HCT116 (cell line): Measurements from ENCODE around the gene ACBD4. TPM values are rescaled to one million over a fixed set of nuclear protein-coding genes. Genes with fewer than 3 reads are reported as not detected.

ENCODE experiments used
- ATAC-seq: fragments of 200-7000 bp; cut with Tn5 transposase; 2 replicates; pipeline ENCODE4 v1.9.1; 2020; ENCODE audit warnings: mild to moderate bottlenecking, moderate library complexity
- BruUV-seq: library from RNA; stranded (reverse); fragments of 400-500 nt; replicated peaks from 2 replicates; lab custom pipeline; 2021; lab: Mats Ljungman, UMichigan
- CTCF ChIA-PET: fragments of 300-600 bp; sonication (Branson Sonifier 250); formaldehyde crosslinking; loops from one replicate; lab custom pipeline; 2021; ENCODE audit warnings: antibody characterized with exemption; lab: Charles Lee
- POLR2A ChIA-PET: fragments of 300-600, 350-600 bp; sonication (Branson Sonifier 250); formaldehyde crosslinking; loops from one replicate; lab custom pipeline; 2021; ENCODE audit warnings: antibody characterized with exemption; lab: Charles Lee
- RAD21 ChIA-PET, 2 experiments: fragments of 300-600 bp; sonication (Branson Sonifier 250); formaldehyde crosslinking; loops; one replicate each; lab custom pipeline; 2023; ENCODE audit warnings: low total read pairs in 2 of 2; ENCODE audit not compliant: uncharacterized antibody in 2 of 2, unreplicated experiment in 2 of 2, low non-redundant PET in 1 of 2; lab: Charles Lee
- DNase-seq: peaks from one replicate; pipeline ENCODE4 v3.0.0-alpha.2; 2010; ENCODE audit warnings: low read depth, low spot score
- H2AFZ ChIP-seq: fragments of 200-600 bp; shearing (Covaris generic), sonication (generic); 2 replicates; pipeline ENCODE4 v1.6.1; 2017; ENCODE audit warnings: low read depth, mixed run types, mixed read lengths, antibody characterized with exemption, low read length; ENCODE audit not compliant: poor library complexity, severe bottlenecking
- H3K27ac ChIP-seq: 2 replicates; pipeline ENCODE4 v1.5.1; 2012; ENCODE audit warnings: low read depth, low read length
- H3K27me3 ChIP-seq: fragments of 200-600 bp; sonication (generic); 2 replicates; pipeline ENCODE4 v1.6.1; 2016; ENCODE audit warnings: mixed run types, low read length, mixed read lengths; ENCODE audit not compliant: insufficient read depth
- H3K36me3 ChIP-seq, 2 experiments: fragments of 200-500 bp in 1 of 2; fragments of 200-600 bp in 1 of 2; sonication (Bioruptor generic) in 1 of 2; sonication (generic) in 1 of 2; 2 replicates each; pipeline versions ENCODE4 v1.5.1 to v1.6.1; 2014 to 2016; ENCODE audit warnings: low read length in 2 of 2, inconsistent platforms in 1 of 2, mixed read lengths in 1 of 2, mixed run types in 1 of 2; ENCODE audit not compliant: insufficient read depth in 2 of 2, control insufficient read depth in 1 of 2
- H3K4me1 ChIP-seq, 2 experiments: fragments of 200-600 bp in 1 of 2; sonication (generic) in 1 of 2; 2 replicates each; pipeline versions ENCODE4 v1.5.1 to v1.6.1; 2012 to 2017; ENCODE audit warnings: low read length in 2 of 2, inconsistent platforms in 1 of 2, mild to moderate bottlenecking in 1 of 2, mixed read lengths in 1 of 2, mixed run types in 1 of 2, moderate library complexity in 1 of 2; ENCODE audit not compliant: insufficient read depth in 2 of 2, control insufficient read depth in 1 of 2
- H3K4me2 ChIP-seq: fragments of 200-600 bp; sonication (generic); 2 replicates; pipeline ENCODE4 v1.6.1; 2017; ENCODE audit warnings: mixed run types, low read length, mixed read lengths
- H3K4me3 ChIP-seq, 2 experiments: fragments of 200-600 bp in 1 of 2; sonication (generic) in 1 of 2; replicated peaks in 1 of 2; 2 replicates each; pipeline ENCODE4 v1.5.1; 2011 to 2016; ENCODE audit warnings: low read length in 2 of 2, control low read depth in 1 of 2, low read depth in 1 of 2, mild to moderate bottlenecking in 1 of 2, mixed read lengths in 1 of 2, mixed run types in 1 of 2
- H3K79me2 ChIP-seq: fragments of 200-600 bp; sonication (generic); 2 replicates; pipeline ENCODE4 v1.6.1; 2017; ENCODE audit warnings: mild to moderate bottlenecking, mixed run types, low read length, moderate library complexity, mixed read lengths; ENCODE audit not compliant: insufficient read depth
- H3K9ac ChIP-seq: fragments of 200-600 bp; sonication (generic); 2 replicates; pipeline ENCODE4 v1.6.1; 2016; ENCODE audit warnings: low read length, mixed read lengths
- H3K9me2 ChIP-seq: fragments of 200-600 bp; sonication (generic), shearing (Covaris generic); 2 replicates; pipeline ENCODE4 v1.6.1; 2017; ENCODE audit warnings: mixed run types, mild to moderate bottlenecking, moderate library complexity; ENCODE audit not compliant: insufficient read depth
- H3K9me3 ChIP-seq, 2 experiments: fragments of 200-500 bp in 1 of 2; fragments of 200-600 bp in 1 of 2; sonication (Bioruptor generic) in 1 of 2; sonication (generic) in 1 of 2; 2 replicates each; pipeline ENCODE4 v1.6.1; 2014 to 2017; ENCODE audit warnings: low read length in 2 of 2, mixed read lengths in 2 of 2, inconsistent platforms in 1 of 2, low read depth in 1 of 2, mild to moderate bottlenecking in 1 of 2, mixed run types in 1 of 2, moderate library complexity in 1 of 2; ENCODE audit not compliant: control insufficient read depth in 1 of 2, insufficient read depth in 1 of 2
- H4K20me1 ChIP-seq: fragments of 200-600 bp; sonication (generic), shearing (Covaris generic); 2 replicates; pipeline ENCODE4 v1.6.1; 2017; ENCODE audit warnings: mixed run types, mild to moderate bottlenecking, moderate library complexity; ENCODE audit not compliant: insufficient read depth
- ATF3 ChIP-seq: IDR thresholded peaks from 2 replicates; pipeline ENCODE4 v1.6.1; 2012
- CTCF ChIP-seq, 3 experiments: fragments of 200-600 bp in 1 of 3; sonication (generic) in 1 of 3; IDR thresholded peaks in 2 of 3; conservative IDR thresholded peaks in 1 of 3; 2 replicates each; pipeline ENCODE4 v1.5.1; 2012 to 2017; ENCODE audit warnings: low read depth in 2 of 3, low read length in 2 of 3, antibody characterized with exemption in 1 of 3, borderline replicate concordance in 1 of 3, control low read depth in 1 of 3, mild to moderate bottlenecking in 1 of 3, mixed read lengths in 1 of 3, mixed run types in 1 of 3, moderate library complexity in 1 of 3; ENCODE audit not compliant: insufficient read depth in 1 of 3
- EGR1 ChIP-seq: IDR thresholded peaks from 2 replicates; pipeline ENCODE4 v1.6.1; 2012; ENCODE audit warnings: low read depth
- ELF1 ChIP-seq: IDR thresholded peaks from 2 replicates; pipeline ENCODE4 v1.6.1; 2012; ENCODE audit warnings: low read depth, borderline replicate concordance
- EZH2phosphoT487 ChIP-seq: fragments of 200-600 bp; IDR thresholded peaks from 2 replicates; pipeline ENCODE4 v1.6.1; 2018; ENCODE audit warnings: antibody characterized with exemption, borderline replicate concordance
- JUND ChIP-seq: IDR thresholded peaks from 2 replicates; pipeline ENCODE4 v1.6.1; 2012
- MAX ChIP-seq: IDR thresholded peaks from 2 replicates; pipeline ENCODE4 v1.6.1; 2012
- POLR2AphosphoS5 ChIP-seq: IDR thresholded peaks from 2 replicates; pipeline ENCODE4 v1.6.1; 2011; ENCODE audit warnings: mild to moderate bottlenecking, low read depth, low read length, moderate library complexity
- SIN3A ChIP-seq: IDR thresholded peaks from 2 replicates; pipeline ENCODE4 v1.6.1; 2012; ENCODE audit warnings: low read depth
- SRF ChIP-seq: IDR thresholded peaks from 2 replicates; pipeline ENCODE4 v1.6.1; 2012; ENCODE audit warnings: low read depth
- TCF7L2 ChIP-seq: IDR thresholded peaks from 2 replicates; pipeline ENCODE4 v1.7.0; 2011; ENCODE audit warnings: borderline replicate concordance, inconsistent platforms; ENCODE audit not compliant: insufficient read depth, insufficient read length; ENCODE audit errors: extremely low read depth
- YY1 ChIP-seq: IDR thresholded peaks from 2 replicates; pipeline ENCODE4 v1.6.1; 2011; ENCODE audit warnings: low read length, low read depth, moderate library complexity, mild to moderate bottlenecking; ENCODE audit not compliant: insufficient replicate concordance; ENCODE audit errors: extremely low read depth
- intact Hi-C: fragments of 100-400 bp; cut with micrococcal nuclease; formaldehyde crosslinking; loops from 2 replicates; pipeline ENCODE4 v1.10.0; 2022
- total RNA-seq: library from RNA; stranded (reverse); gene quantifications from one replicate; pipeline ENCODE4 v1.2.1, GENCODE V29; 2021; ENCODE audit not compliant: unreplicated experiment

The ACBD4 gene
- total RNA-seq, 1 experiment from 2014 or later, result 13.6 TPM

GRCh38 chr17:45113424-45113754, 22.1 kb upstream of the ACBD4 start:
- intact Hi-C loops, result no loop called here
- Histone ChIP-seq H3K9me2 (no peaks in the 10 kb centered on the region), H3K4me3 (no peak overlapping the region), H3K79me2 (no peaks in the 10 kb centered on the region), H2AFZ (no peak overlapping the region), H3K4me1 (peaks cover 3 to 10% of the 10 kb centered on the region in 2 experiments; a peak in 2 of 4 replicates), H3K9me3 (no peaks in the 10 kb centered on the region), H3K27ac (no peak overlapping the region), H3K9ac (no peak overlapping the region), H3K36me3 (peaks cover 2 to 4% of the 10 kb centered on the region in 2 experiments; a peak in 3 of 4 replicates), H3K27me3 (no peaks in the 10 kb centered on the region), H3K4me2 (no peak overlapping the region), H4K20me1 (no peaks in the 10 kb centered on the region)
- CTCF ChIA-PET, result no interaction called here
- TF ChIP-seq TCF7L2, result no peak
- TF ChIP-seq JUND, result no peak
- TF ChIP-seq MAX, result no peak
- no peak for TF ChIP-seq YY1
- TF ChIP-seq CTCF (IDR thresholded peaks at IDR 0.05 in 2 of 3, conservative IDR thresholded peaks at IDR 0.05 in 1 of 3; ENCODE audit: borderline replicate concordance in 1 of 3, insufficient read depth in 1 of 3, low read depth in 2 of 3, low read length in 2 of 3), result no peak
- no peak for TF ChIP-seq EGR1
- no peak for TF ChIP-seq ELF1
- TF ChIP-seq SRF, result no peak
- no peak for TF ChIP-seq ATF3
- no peak for TF ChIP-seq EZH2phosphoT487
- no peak for TF ChIP-seq SIN3A
- no peak for TF ChIP-seq POLR2AphosphoS5
- POLR2A ChIA-PET, result no interaction called here
- RAD21 ChIA-PET, result no interaction called here
- no TSS peak for BruUV-seq
- ATAC-seq (no peak), DNase-seq (no peak)
